ENCODE data around the gene TYMS. TPM values are rescaled to one million over a fixed set of nuclear protein-coding genes. Genes with fewer than 3 reads are reported as not detected.

The TYMS gene
- total RNA-seq, 4 donors from 2014 or later: 1.1 to 6.1 (median 3.6) TPM

DNA sequence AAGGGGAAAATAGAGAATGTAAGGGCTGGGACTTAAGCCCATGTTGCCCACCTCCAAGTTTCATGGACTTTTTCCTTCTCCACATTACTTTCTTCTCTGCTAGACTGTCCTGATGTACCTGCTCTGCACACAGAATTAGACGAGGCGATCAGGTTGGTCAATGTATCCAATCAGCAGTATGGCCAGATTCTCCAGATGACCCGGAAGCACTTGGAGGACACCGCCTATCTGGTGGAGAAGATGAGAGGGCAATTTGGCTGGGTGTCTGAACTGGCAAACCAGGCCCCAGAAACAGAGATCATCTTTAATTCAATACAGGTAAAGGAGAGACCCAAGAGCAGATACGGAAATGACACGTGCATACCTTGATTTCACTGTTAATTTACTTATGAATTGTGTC lies 16.2 kb upstream of the TYMS start:
- WGBS, 2 donors (ENCODE audit: low coverage in 1 of 2): 92 to 94% methylated on average over 4 to 6 of the region's 6 CpGs
- Histone ChIP-seq H3K27ac (no peak overlapping the region), H3K36me3 (peaks cover 0 to 3% of the 10 kb centered on the region in 2 donors), H3K4me1 (no peaks in the 10 kb centered on the region), H3K9me3 (no peaks in the 10 kb centered on the region), H3K4me3 (no peak overlapping the region), H3K27me3 (no peaks in the 10 kb centered on the region)
- ATAC-seq: no peak
- TF ChIP-seq, protein P1, sequence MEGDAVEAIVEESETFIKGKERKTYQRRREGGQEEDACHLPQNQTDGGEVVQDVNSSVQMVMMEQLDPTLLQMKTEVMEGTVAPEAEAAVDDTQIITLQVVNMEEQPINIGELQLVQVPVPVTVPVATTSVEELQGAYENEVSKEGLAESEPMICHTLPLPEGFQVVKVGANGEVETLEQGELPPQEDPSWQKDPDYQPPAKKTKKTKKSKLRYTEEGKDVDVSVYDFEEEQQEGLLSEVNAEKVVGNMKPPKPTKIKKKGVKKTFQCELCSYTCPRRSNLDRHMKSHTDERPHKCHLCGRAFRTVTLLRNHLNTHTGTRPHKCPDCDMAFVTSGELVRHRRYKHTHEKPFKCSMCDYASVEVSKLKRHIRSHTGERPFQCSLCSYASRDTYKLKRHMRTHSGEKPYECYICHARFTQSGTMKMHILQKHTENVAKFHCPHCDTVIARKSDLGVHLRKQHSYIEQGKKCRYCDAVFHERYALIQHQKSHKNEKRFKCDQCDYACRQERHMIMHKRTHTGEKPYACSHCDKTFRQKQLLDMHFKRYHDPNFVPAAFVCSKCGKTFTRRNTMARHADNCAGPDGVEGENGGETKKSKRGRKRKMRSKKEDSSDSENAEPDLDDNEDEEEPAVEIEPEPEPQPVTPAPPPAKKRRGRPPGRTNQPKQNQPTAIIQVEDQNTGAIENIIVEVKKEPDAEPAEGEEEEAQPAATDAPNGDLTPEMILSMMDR (IDR thresholded peaks at IDR 0.05): no peak
- TF ChIP-seq EP300 (IDR thresholded peaks at IDR 0.05): no peak
- no peak for TF ChIP-seq POLR2A (IDR thresholded peaks at IDR 0.05)
- TF ChIP-seq POLR2AphosphoS5 (IDR thresholded peaks at IDR 0.05): no peak

DNA sequence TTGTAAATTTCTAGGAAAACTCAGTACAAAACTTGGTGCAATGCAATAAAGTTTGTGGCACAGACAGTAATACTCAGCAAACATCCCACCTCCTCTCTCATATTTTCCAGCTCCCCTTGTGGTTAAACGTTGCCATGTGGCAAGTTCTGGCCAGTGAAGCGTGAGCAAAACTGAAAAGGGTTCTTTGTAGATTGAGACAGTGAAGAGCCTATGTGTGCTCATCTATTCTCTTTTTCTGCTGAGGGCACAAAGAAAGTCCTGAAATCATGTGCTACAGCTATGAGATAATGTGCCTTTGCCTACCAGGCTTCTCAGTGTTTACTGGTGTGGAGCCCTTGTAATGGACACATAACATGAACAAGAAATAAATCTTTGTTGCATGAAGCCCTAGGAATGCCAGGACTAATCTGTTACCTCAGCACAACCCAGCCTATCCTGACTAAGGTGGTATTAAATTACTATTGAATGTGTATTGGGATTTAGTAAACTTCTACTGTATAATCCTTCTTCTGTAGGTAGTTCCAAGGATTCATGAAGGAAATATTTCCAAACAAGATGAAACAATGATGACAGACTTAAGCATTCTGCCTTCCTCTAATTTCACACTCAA lies 13.0 kb upstream of the TYMS start:
- no peak for TF ChIP-seq EP300 (IDR thresholded peaks at IDR 0.05)
- no peak for TF ChIP-seq POLR2AphosphoS5 (IDR thresholded peaks at IDR 0.05)
- TF ChIP-seq POLR2A (IDR thresholded peaks at IDR 0.05): no peak
- TF ChIP-seq, protein P1 (IDR thresholded peaks at IDR 0.05): no peak
- ATAC-seq: no peak
- 44 to 54% methylated on average over 2 of the region's 2 CpGs for WGBS, 2 donors (ENCODE audit: low coverage in 1 of 2)

DNA sequence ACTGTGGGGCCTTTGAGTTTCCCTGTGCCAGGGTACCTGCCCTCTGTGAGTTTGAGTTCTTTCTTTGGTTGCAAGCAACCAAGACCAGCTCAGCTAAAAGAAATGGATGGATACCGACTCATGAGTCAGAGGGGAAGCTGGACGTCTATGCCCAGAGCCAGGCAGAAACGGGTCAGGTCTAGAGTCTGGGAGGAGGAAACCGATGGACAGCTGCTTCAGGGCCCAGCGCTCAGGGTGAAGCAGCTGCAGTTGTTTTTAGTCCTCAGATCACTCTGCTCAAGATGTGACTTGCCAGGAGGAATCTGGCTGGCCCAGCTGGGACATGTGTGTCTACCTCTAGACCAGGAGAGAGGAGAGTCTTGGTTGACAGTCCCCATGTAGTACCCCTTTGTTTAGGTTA lies 10.1 kb upstream of the TYMS start:
- no peak for ATAC-seq
- 90% methylated on average over 2 of the region's 5 CpGs; no CpG with 5 or more reads in 1 of the 2 donors for WGBS, 2 donors (ENCODE audit: low coverage in 1 of 2)

More for the DNA sequence above, 13.0 kb upstream of the TYMS start:
- H3K27me3 ChIP-seq: no peaks in the 10 kb centered on the region
- no peak overlapping the region for H3K27ac ChIP-seq
- H3K4me3 ChIP-seq: no peak overlapping the region
- no peaks in the 10 kb centered on the region for H3K9me3 ChIP-seq
- H3K36me3 ChIP-seq: peaks cover 0 to 3% of the 10 kb centered on the region in 2 donors
- no peaks in the 10 kb centered on the region for H3K4me1 ChIP-seq

DNA sequence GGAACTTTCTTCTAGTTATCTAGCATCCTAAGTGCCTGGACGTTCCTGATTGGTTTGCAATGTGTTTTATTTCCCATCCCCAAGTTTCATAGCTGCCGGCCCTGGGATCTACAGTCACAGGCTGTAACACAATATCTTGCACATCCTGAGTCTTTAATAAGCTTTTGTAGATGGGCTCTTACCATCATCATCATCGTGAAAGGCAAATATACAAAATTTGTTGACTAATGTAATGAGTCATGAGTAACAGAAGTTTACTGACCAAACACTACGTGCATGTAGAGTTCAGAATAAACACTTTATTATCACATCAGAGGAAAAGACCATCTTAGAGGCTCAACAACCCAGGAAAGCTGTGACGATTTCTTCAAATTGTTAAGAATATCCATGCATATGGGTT lies 8.1 kb upstream of the TYMS start:
- no peaks in the 10 kb centered on the region for H3K27me3 ChIP-seq
- H3K4me1 ChIP-seq: no peaks in the 10 kb centered on the region
- no peaks in the 10 kb centered on the region for H3K9me3 ChIP-seq
- H3K36me3 ChIP-seq: no peaks in the 10 kb centered on the region
- WGBS, 2 donors (ENCODE audit: low coverage in 1 of 2): 82 to 90% methylated on average over 3 to 5 of the region's 5 CpGs
- no peak for ATAC-seq
- no peak overlapping the region for H3K4me3 ChIP-seq
- TF ChIP-seq EP300 (IDR thresholded peaks at IDR 0.05) (no peak), POLR2A (IDR thresholded peaks at IDR 0.05) (no peak), POLR2AphosphoS5 (IDR thresholded peaks at IDR 0.05) (no peak)
- TF ChIP-seq, protein P1 (IDR thresholded peaks at IDR 0.05): no peak
- no peak overlapping the region for H3K27ac ChIP-seq

More for the DNA sequence above, 10.1 kb upstream of the TYMS start:
- H3K9me3 ChIP-seq: no peaks in the 10 kb centered on the region
- TF ChIP-seq, protein P1 (IDR thresholded peaks at IDR 0.05): no peak
- no peak for TF ChIP-seq POLR2AphosphoS5 (IDR thresholded peaks at IDR 0.05)
- TF ChIP-seq EP300 (IDR thresholded peaks at IDR 0.05): no peak
- no peak for TF ChIP-seq POLR2A (IDR thresholded peaks at IDR 0.05)
- H3K27me3 ChIP-seq: no peaks in the 10 kb centered on the region
- H3K36me3 ChIP-seq: peaks cover 0 to 3% of the 10 kb centered on the region in 2 donors
- no peak overlapping the region for H3K4me3 ChIP-seq
- H3K27ac ChIP-seq: no peak overlapping the region
- no peaks in the 10 kb centered on the region for H3K4me1 ChIP-seq

GRCh38 chr18:650428-650858 lies 7.0 kb upstream of the TYMS start:
- H3K4me1 ChIP-seq: no peaks in the 10 kb centered on the region
- H3K9me3 ChIP-seq: no peaks in the 10 kb centered on the region
- peaks cover 2% of the 10 kb centered on the region for H3K27me3 ChIP-seq
- ATAC-seq: no peak
- H3K4me3 ChIP-seq: no peak overlapping the region
- TF ChIP-seq POLR2AphosphoS5 (IDR thresholded peaks at IDR 0.05) (no peak), EP300 (IDR thresholded peaks at IDR 0.05) (no peak), POLR2A (IDR thresholded peaks at IDR 0.05) (no peak)
- TF ChIP-seq, protein P1 (IDR thresholded peaks at IDR 0.05): no peak
- 62 to 76% methylated on average over 6 of the region's 6 CpGs for WGBS, 2 donors (ENCODE audit: low coverage in 1 of 2)
- no peak overlapping the region for H3K27ac ChIP-seq
- H3K36me3 ChIP-seq: no peaks in the 10 kb centered on the region
